ENCODE measurements around the gene BLCAP.
"Not testable (repeated sequence)": the region's sequence is repeated elsewhere in the genome, so short reads cannot be mapped to it uniquely, and the experiment has no call there.

BLCAP gene

DNA sequence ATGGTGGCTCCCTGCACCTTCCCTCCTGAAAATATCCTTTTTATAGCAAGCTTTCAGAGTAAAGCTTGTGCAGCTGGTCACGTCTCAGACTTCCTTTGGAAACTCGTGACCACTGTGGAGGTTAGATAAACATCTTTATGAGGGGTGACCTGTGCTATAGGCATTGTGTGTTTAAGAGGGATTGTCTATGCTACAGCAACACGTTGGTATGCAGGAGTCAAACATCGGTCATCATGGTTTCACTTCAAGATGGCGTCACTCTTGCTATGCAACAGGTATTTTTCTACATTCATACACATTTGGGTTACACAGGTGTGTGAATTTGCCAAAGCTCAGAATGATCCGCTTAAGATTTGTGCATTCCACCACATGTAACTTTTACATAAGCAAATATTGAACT, 14.6 kb upstream of the BLCAP start:
- no peak overlapping the region for H3K9ac ChIP-seq
- H3K4me2 ChIP-seq, result no peak overlapping the region; the same call in 1 of the 2 replicates
- H3K4me1 ChIP-seq, result peaks cover 8% of the 10 kb centered on the region

DNA sequence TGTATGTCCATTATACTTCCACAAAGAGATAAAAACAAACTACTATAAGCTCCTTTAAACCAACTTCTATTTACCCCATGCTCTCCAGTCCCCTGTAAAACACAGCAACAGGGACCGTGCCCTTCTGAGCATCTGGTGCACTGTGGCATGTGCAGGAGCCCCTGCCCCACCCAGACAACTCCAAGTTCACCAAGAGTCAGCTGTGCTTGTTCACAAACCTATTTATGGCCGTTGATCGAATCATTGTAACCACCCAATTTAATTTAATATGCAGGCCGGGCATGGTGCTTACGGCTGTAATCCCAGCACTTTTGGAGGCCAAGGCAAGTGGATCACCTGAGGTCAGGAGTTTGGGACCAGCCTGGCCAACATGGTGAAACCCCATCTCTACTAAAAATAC, 13.7 kb upstream of the BLCAP start:
- Histone ChIP-seq H3K4me3 (no peak overlapping the region), H3K4me1 (peaks cover 8% of the 10 kb centered on the region), H3K9me3 (no peaks in the 10 kb centered on the region), H3K27me3 (no peaks in the 10 kb centered on the region), H3K36me3 (no peaks in the 10 kb centered on the region), H4K20me1 (no peaks in the 10 kb centered on the region), H3K27ac (no peak overlapping the region), H3K4me2 (no peak overlapping the region), H3K9ac (no peak overlapping the region)
- no peak for TF ChIP-seq Cebpa-rat (IDR thresholded peaks at IDR 0.05)

More for the DNA sequence above, 14.6 kb upstream of the BLCAP start:
- Histone ChIP-seq H4K20me1 (no peaks in the 10 kb centered on the region), H3K27me3 (no peaks in the 10 kb centered on the region), H3K4me3 (no peak overlapping the region), H3K36me3 (no peaks in the 10 kb centered on the region), H3K27ac (no peak overlapping the region), H3K9me3 (no peaks in the 10 kb centered on the region)
- no peak for TF ChIP-seq Cebpa-rat (IDR thresholded peaks at IDR 0.05)

DNA sequence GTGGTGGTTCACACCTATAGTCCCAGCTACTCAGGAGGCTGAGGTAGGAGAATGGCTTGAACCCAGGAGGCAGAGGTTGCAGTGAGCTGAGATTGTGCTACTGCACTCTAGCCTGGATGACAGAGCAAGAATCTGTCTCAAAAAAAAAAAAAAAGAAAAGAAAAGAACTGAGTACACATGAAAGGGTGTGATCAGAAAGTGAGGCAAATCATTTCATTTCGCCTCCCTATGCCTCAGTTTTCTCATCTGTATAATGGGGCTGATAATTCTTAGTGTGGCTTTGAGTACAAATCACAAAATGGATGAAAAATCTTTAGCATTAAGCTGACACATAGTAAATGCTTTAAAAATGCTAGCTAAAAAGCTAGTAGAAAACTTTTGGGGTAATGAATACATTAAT, 13.2 kb upstream of the BLCAP start:
- not testable (repeated sequence) for H3K9ac ChIP-seq, H3K4me2 ChIP-seq, H4K20me1 ChIP-seq, H3K9me3 ChIP-seq, H3K4me1 ChIP-seq, H3K27ac ChIP-seq, H3K27me3 ChIP-seq, H3K36me3 ChIP-seq, H3K4me3 ChIP-seq

DNA sequence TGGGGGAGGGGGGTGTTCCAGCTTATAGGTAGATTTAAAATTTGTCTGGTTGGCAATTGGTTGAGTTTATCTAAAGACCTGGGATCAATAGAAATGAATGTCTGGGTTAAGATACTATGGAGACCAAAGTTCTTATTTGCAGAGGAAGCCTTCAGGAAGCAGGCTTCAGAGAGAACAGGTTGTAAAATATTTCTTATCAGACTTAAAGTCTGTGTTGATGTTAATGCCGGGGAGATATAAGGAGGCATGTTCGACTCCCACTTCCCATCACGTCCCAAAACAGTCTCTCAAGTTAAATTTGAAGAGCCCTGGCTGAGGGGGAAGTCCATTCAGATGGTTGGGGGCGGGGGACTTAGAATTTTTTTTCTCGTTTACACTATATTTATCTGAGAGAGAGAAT, 12.3 kb upstream of the BLCAP start:
- Histone ChIP-seq H4K20me1 (no peaks in the 10 kb centered on the region), H3K9me3 (no peaks in the 10 kb centered on the region), H3K4me2 (0 out of 2 replicates have a peak overlapping the region, but pooled peaks have one; percentile 37), H3K4me3 (no peak overlapping the region), H3K4me1 (peaks cover 8% of the 10 kb centered on the region), H3K9ac (no peak overlapping the region), H3K27me3 (no peaks in the 10 kb centered on the region), H3K36me3 (no peaks in the 10 kb centered on the region), H3K27ac (no peak overlapping the region)
- TF ChIP-seq Cebpa-rat (IDR thresholded peaks at IDR 0.05), result no peak

DNA sequence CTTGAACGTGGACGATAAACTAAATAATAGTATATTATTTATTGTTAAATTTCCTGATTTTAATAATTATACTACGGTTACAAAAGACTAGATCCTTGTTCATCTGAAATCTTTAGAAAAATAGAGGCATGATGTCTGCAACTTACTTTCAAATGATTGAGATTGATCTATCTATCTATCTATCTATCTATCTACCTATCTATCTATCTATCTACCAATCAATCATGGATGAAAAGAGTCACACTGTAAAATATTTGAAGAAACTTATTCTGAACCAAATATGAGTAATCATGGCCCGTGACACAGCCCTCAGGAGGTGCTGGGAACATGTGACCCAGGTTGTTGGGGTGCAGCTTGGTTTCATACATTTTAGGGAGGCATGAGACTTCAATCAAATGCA, 11.7 kb upstream of the BLCAP start:
- Histone ChIP-seq H3K4me3 (no peak overlapping the region), H3K36me3 (no peaks in the 10 kb centered on the region), H3K27ac (no peak overlapping the region), H3K9ac (no peak overlapping the region), H3K27me3 (no peaks in the 10 kb centered on the region), H3K4me2 (no peak overlapping the region), H3K9me3 (no peaks in the 10 kb centered on the region), H4K20me1 (no peaks in the 10 kb centered on the region), H3K4me1 (peaks cover 13% of the 10 kb centered on the region)
- no peak for TF ChIP-seq Cebpa-rat (IDR thresholded peaks at IDR 0.05)

DNA sequence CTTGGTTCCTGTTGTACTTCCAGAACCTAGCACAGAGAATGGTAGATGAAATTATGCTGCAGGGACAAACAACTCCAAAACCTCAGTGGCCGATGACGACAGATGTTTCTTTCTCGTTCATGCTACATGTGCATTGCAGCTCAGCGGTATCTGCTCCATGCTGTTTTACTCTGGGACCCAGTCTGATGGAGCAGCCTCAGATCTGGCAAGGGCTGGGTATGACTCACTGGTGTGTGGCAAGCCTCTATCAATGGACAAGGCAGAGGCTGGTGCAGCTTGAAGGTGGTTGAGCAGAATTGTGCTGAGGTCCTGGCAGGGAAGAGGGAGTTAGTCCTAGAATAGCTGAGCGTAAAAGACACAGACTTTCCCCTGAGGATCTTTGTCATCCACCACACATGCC, 10.3 kb upstream of the BLCAP start:
- Histone ChIP-seq H3K9ac (no peak overlapping the region), H3K4me3 (no peak overlapping the region), H3K27me3 (no peaks in the 10 kb centered on the region), H3K27ac (no peak overlapping the region), H4K20me1 (no peaks in the 10 kb centered on the region), H3K4me1 (peaks cover 27% of the 10 kb centered on the region), H3K9me3 (no peaks in the 10 kb centered on the region), H3K36me3 (no peaks in the 10 kb centered on the region), H3K4me2 (no peak overlapping the region)
- TF ChIP-seq Cebpa-rat (IDR thresholded peaks at IDR 0.05), result no peak

DNA sequence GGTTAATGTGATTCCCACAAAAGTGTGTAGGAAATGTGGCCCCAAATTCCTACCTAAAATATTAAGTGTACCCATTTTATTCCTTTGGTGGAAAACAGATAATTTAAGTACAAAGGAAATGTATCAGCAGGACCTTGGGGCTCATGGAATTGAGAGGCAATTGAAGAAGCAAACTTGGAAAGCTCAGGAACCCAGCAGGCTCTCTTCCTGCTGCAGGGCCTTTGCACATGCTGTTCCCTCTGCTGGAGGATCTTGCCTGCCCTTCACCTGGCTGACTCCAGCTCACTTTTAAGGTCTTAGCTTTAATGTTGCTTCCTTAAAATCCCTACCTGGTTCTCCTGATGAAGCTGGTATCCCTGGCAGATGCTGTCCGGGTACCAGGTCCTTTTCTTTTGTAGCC, 9.8 kb upstream of the BLCAP start:
- no peaks in the 10 kb centered on the region for H4K20me1 ChIP-seq
- no peak overlapping the region for H3K4me2 ChIP-seq
- no peak overlapping the region for H3K27ac ChIP-seq
- no peaks in the 10 kb centered on the region for H3K9me3 ChIP-seq
- no peak overlapping the region for H3K9ac ChIP-seq
- H3K36me3 ChIP-seq, result no peaks in the 10 kb centered on the region
- peaks cover 32% of the 10 kb centered on the region for H3K4me1 ChIP-seq
- no peaks in the 10 kb centered on the region for H3K27me3 ChIP-seq
- no peak for TF ChIP-seq Cebpa-rat (IDR thresholded peaks at IDR 0.05)
- H3K4me3 ChIP-seq, result no peak overlapping the region

DNA sequence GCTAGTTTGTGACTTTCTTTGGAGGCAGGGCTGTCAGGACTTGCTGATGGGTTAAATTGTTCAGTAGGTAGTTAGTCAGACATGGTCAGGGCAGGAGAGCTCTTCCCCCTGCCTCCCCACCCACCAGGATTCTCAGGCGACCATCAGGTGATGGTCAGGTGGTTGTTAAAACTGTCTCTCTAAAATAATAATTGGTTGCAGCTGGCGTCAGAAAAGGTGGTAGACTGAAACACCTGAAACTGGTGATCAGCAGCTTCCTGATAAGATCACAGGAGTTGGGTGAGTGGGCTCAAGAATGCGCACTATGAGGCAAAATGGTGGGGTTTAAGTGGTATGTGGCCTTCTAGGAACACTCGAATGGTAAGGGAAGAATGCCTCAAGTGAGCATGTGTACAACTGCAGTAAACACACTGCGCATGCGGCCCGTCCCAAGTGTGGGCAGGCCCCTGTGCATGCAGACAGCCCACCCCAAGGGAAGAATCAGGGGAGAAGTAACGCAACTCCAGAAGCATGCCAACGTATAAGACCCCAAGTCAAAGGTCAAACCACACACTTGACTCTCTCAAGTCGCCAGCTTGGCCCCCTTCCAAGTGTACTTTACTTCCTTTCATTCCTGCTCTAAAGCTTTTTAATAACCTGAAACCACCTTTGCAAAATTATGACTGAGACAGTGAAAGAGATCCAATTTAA, 7.9 kb upstream of the BLCAP start:
- Histone ChIP-seq H3K4me2 (no peak overlapping the region), H4K20me1 (no peaks in the 10 kb centered on the region), H3K9me3 (no peaks in the 10 kb centered on the region), H3K36me3 (no peaks in the 10 kb centered on the region), H3K27me3 (no peaks in the 10 kb centered on the region), H3K9ac (no peak overlapping the region), H3K4me1 (peaks cover 32% of the 10 kb centered on the region), H3K27ac (no peak overlapping the region), H3K4me3 (no peak overlapping the region)
- TF ChIP-seq Cebpa-rat (IDR thresholded peaks at IDR 0.05), result no peak

DNA sequence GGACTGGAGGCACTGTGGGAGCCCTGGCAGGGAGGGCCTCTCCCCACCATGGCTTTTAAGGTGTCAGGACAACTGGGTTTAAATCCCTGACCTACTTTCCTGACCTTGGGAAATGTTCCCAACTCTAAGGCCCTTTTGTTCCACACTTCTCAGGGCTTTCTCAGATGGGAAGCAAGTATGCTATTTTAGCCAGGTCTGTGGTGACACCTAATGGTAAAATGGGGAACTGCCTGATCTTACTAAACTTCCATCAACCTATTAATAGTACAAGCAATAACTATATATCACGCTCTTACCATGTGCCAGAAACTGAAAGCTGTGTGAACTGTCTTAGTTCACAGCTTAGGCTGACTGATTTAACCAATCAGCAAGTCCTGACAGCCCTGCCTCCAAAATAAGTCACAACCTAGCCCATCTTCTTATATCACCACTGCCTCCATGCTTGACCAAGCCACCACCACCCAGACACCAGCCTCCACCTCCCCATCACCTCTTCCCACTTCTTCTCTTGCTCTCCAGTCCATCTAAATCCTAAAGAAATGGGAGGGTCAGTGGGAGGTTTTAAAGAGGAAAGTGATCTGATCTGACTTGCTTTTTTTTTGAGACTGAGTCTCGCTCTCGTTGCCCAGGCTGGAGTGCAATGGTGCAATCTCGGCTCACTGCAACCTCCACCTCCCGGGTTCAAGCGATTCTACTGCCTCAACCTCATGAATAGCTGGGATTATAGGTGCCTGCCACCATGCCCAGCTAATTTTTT, 6.9 kb upstream of the BLCAP start:
- no peaks in the 10 kb centered on the region for H3K27me3 ChIP-seq
- H3K4me1 ChIP-seq, result peaks cover 25% of the 10 kb centered on the region
- peak overlapping the region; percentile 11; the same call in 1 of the 2 replicates for H3K4me2 ChIP-seq
- no peak overlapping the region for H3K9ac ChIP-seq
- H3K9me3 ChIP-seq, result no peaks in the 10 kb centered on the region
- H3K4me3 ChIP-seq, result no peak overlapping the region
- H3K36me3 ChIP-seq, result no peaks in the 10 kb centered on the region
- TF ChIP-seq Cebpa-rat (IDR thresholded peaks at IDR 0.05), result no peak
- H3K27ac ChIP-seq, result no peak overlapping the region
- H4K20me1 ChIP-seq, result no peaks in the 10 kb centered on the region

DNA sequence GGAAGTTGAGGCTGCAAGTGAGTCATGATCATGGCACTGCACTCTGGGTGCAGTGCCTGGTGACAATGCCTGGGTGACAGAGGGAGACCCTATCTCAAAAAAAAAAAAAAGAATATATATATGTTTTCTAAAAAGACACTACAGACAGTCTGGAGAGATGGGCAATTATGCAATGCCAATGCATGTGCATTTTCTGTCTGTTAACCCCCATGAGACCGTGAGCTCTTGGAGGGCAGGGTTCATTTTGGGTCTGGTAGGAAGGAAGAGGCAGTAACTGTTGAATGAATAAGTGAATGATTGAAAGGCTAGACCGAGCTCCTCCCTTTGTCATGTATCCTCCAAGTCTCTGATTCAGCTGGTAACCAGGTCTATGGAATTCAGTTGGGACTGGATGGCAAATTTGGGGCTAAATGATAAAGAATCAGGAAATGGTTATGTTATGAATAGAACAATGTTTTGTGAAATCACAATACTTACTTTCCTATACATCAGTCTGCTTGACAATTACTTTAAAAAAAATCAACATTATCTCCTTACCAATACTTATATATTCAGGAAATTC, 5.6 kb upstream of the BLCAP start:
- H3K4me2 ChIP-seq, result peak overlapping the region; percentile 62
- H3K4me1 ChIP-seq, result peaks cover 34% of the 10 kb centered on the region
- no peak overlapping the region for H3K4me3 ChIP-seq
- H3K9ac ChIP-seq, result peak overlapping the region; percentile 25; the same call in 1 of the 2 replicates
- no peak overlapping the region for H3K27ac ChIP-seq
- H4K20me1 ChIP-seq, result no peaks in the 10 kb centered on the region
- H3K36me3 ChIP-seq, result no peaks in the 10 kb centered on the region
- H3K9me3 ChIP-seq, result no peaks in the 10 kb centered on the region
- H3K27me3 ChIP-seq, result no peaks in the 10 kb centered on the region
- TF ChIP-seq Cebpa-rat (IDR thresholded peaks at IDR 0.05), result 0 out of 2 replicates have a peak, but pooled peaks have one; percentile 7
